Raji (cell line): Measurements from ENCODE around the gene SLC9A3.

Source experiments
- POLR2A ChIP-seq: IDR thresholded peaks from 2 replicates; pipeline ENCODE4 v1.6.1; 2011; ENCODE audit warnings: low read depth, low read length, control low read depth; ENCODE audit not compliant: insufficient read depth

The SLC9A3 gene

GRCh38 chr5:485113-485945 is 38.9 kb downstream of the SLC9A3 start:
- TF ChIP-seq POLR2A, result no peak

GRCh38 chr5:484556-484955 is 39.7 kb downstream of the SLC9A3 start:
- no peak for TF ChIP-seq POLR2A

- no peak for TF ChIP-seq POLR2A
Observed at GRCh38 chr5:483434-484140, 40.7 kb downstream of the SLC9A3 start.

- no peak for TF ChIP-seq POLR2A
Observed at GRCh38 chr5:483011-483410, 41.2 kb downstream of the SLC9A3 start.

- TF ChIP-seq POLR2A, result no peak
Observed at GRCh38 chr5:482506-482905, 41.7 kb downstream of the SLC9A3 start.

- no peak for TF ChIP-seq POLR2A
Observed at GRCh38 chr5:482021-482420, 42.2 kb downstream of the SLC9A3 start.

GRCh38 chr5:481347-481746 is 42.9 kb downstream of the SLC9A3 start:
- no peak for TF ChIP-seq POLR2A

- TF ChIP-seq POLR2A, result 0 out of 2 replicates have a peak, but pooled peaks have one; percentile 14
Observed at GRCh38 chr5:479566-480319, 44.5 kb downstream of the SLC9A3 start.

- peak; percentile 25; the same call in 1 of the 2 replicates for TF ChIP-seq POLR2A
Observed at GRCh38 chr5:478982-479535, 45.2 kb downstream of the SLC9A3 start.

- no peak; the same call in 1 of the 2 replicates for TF ChIP-seq POLR2A
Observed at GRCh38 chr5:478369-478981, 45.8 kb downstream of the SLC9A3 start.

GRCh38 chr5:477871-478270 is 46.4 kb downstream of the SLC9A3 start:
- 0 out of 2 replicates have a peak, but pooled peaks have one; percentile 15 for TF ChIP-seq POLR2A

GRCh38 chr5:477247-477646 is 47.0 kb downstream of the SLC9A3 start:
- no peak for TF ChIP-seq POLR2A

- no peak; the same call in 1 of the 2 replicates for TF ChIP-seq POLR2A
Observed at GRCh38 chr5:476814-477175, 47.5 kb downstream of the SLC9A3 start.

GRCh38 chr5:476102-476813 is 48.0 kb downstream of the SLC9A3 start:
- peak; percentile 22; the same call in 1 of the 2 replicates for TF ChIP-seq POLR2A

GRCh38 chr5:475704-476101 is 48.5 kb downstream of the SLC9A3 start:
- no peak for TF ChIP-seq POLR2A
